ENCODE results near the gene NBPF15. TPM values are rescaled to one million over a fixed set of nuclear protein-coding genes. Genes with fewer than 3 reads are reported as not detected.
"Not testable (repeated sequence)": the region's sequence is repeated elsewhere in the genome, so short reads cannot be mapped to it uniquely, and the experiment has no call there.

The NBPF15 gene, protein sequence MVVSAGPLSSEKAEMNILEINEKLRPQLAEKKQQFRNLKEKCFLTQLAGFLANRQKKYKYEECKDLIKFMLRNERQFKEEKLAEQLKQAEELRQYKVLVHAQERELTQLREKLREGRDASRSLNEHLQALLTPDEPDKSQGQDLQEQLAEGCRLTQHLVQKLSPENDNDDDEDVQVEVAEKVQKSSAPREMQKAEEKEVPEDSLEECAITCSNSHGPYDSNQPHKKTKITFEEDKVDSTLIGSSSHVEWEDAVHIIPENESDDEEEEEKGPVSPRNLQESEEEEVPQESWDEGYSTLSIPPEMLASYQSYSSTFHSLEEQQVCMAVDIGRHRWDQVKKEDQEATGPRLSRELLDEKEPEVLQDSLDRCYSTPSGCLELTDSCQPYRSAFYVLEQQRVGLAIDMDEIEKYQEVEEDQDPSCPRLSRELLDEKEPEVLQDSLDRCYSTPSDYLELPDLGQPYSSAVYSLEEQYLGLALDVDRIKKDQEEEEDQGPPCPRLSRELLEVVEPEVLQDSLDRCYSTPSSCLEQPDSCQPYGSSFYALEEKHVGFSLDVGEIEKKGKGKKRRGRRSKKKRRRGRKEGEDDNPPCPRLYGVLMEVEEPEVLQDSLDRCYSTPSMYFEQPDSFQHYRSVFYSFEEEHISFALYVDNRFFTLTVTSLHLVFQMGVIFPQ
- total RNA-seq: 10 to 100 TPM; 17.7 to 17.8 TPM

DNA sequence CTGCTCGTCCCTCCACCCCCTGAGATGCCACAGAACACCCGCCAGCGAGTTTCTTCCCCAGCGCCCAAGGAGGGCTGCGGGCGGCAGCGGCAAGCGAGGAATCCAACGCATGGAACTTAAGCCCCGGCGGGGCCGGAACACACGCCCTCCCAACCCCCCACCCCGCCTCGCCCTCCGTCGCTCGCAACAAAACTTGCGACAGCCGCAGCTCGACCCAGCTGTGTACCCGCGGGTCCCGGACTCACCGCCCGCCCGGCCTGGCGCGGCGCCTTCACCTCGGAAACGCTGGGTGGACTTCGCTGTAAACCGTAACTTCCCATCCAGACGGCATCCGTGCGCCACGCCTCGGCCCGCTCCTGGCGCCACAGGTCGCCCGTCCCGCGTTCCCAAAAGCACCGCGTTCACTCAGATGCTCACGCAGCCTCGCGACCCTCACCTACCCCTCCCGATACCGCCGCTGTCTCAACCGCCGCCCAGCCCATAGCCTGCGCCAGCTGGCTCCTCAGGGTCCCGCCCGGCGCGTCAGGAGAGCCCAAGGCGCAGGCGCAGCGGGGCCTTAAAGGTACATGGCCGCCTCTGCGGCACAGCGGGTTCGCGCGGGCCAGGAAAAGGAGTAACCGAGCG, at the start of gene NBPF15:
NBPF15 (minus strand) TSS at position 534 of the 624 bp plus-strand sequence. CDS start 21,666 bp downstream, outside the sequence.
- H3K4me1 Mint-ChIP-seq, H3K36me3 Mint-ChIP-seq, H3K27me3 Mint-ChIP-seq, H3K9me3 Mint-ChIP-seq: not testable (repeated sequence)
- Mint-ChIP-seq H3K4me3 (peak within 1 kb of the TSS; percentile 89), H3K27ac (peak within 1 kb of the TSS; percentile 81)
- peak; percentile 69 for DNase-seq

DNA sequence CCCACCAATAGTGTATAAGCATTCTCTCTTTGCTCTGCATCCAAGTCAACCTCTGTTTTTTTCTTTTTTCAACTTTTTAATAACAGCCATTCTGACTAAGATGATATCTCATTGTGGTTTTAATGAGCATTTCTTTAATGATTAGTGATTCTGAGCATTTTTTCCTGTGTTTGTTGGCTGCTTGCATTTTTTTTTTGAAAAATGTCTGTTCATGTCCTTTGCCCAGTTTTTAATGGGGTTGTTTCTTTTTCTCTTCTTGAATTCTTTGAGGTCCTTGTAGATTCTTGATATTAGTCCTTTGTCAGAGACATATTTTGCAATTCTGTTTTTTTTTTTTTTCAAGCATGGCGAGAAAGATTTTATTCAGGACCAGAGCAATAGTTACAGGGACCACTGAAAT, 35.0 kb upstream of the NBPF15 start:
- H3K4me1 Mint-ChIP-seq, H3K36me3 Mint-ChIP-seq, H3K9me3 Mint-ChIP-seq, H3K4me3 Mint-ChIP-seq, H3K27me3 Mint-ChIP-seq, DNase-seq, H3K27ac Mint-ChIP-seq: not testable (repeated sequence)

DNA sequence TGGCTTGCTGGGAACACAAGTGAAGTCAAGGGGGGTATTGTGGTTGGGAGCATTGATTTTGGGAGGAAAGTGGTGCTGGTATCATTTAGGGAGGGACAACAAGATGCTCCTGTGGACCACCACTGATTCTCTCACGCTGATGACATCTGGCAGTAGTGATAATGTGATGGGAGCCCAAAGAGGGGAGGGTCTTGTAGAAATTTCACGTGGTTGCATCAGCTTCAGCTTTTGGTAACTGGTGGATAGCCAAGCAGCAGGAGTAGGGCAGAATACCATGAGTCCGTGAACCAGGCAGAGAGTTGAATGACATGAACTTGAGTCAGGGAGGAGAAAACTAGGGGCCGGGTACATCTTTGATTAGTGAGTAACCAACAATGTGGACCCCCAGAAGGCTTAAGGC, 32.7 kb upstream of the NBPF15 start:
- DNase-seq, H3K36me3 Mint-ChIP-seq, H3K27ac Mint-ChIP-seq, H3K4me1 Mint-ChIP-seq, H3K9me3 Mint-ChIP-seq, H3K4me3 Mint-ChIP-seq, H3K27me3 Mint-ChIP-seq: not testable (repeated sequence)

DNA sequence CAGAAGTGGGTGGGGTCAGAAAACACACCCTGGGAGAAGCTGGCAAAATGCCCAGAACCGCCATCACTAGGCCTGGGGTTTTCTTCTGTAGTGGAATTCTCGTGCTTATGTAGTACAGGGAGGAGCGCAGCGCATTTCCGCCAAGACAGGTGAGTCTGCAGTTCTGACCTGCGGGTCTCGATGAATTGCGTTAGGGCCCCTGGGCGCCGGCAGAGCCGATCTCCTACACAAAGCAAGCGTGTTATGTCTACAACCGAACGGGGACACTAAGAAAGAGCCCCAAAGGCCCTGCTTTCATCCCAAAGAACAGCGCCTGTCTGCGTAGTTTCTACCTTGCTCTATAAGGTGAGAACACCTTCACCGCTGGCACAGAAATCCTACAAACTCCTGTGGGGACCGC, 28.9 kb upstream of the NBPF15 start:
- DNase-seq: peak; percentile 2
- H3K4me1 Mint-ChIP-seq, H3K27ac Mint-ChIP-seq, H3K9me3 Mint-ChIP-seq, H3K36me3 Mint-ChIP-seq, H3K27me3 Mint-ChIP-seq: not testable (repeated sequence)
- peak overlapping the region; percentile 62 for H3K4me3 Mint-ChIP-seq

DNA sequence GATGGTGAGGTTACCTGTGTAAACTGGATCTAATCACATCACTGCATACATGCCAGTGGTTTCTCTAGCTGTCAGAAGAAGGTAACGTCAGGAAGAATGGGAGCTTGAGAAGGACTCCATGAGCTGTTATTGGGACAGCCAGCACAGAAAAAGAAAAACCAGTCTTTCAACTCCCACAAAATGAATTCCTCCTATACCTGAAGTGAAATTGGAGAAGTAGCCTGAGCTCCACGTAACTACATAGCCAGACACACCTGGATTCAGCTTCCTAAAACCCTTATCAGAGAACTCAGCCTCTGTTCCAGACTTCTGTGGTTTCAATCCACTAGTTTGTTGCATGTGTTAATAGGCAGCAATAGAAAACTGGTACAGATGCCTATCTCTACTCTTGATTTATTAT, 25.5 kb upstream of the NBPF15 start:
- H3K9me3 Mint-ChIP-seq, H3K4me3 Mint-ChIP-seq, H3K27me3 Mint-ChIP-seq, H3K4me1 Mint-ChIP-seq, H3K27ac Mint-ChIP-seq, H3K36me3 Mint-ChIP-seq, DNase-seq: not testable (repeated sequence)

DNA sequence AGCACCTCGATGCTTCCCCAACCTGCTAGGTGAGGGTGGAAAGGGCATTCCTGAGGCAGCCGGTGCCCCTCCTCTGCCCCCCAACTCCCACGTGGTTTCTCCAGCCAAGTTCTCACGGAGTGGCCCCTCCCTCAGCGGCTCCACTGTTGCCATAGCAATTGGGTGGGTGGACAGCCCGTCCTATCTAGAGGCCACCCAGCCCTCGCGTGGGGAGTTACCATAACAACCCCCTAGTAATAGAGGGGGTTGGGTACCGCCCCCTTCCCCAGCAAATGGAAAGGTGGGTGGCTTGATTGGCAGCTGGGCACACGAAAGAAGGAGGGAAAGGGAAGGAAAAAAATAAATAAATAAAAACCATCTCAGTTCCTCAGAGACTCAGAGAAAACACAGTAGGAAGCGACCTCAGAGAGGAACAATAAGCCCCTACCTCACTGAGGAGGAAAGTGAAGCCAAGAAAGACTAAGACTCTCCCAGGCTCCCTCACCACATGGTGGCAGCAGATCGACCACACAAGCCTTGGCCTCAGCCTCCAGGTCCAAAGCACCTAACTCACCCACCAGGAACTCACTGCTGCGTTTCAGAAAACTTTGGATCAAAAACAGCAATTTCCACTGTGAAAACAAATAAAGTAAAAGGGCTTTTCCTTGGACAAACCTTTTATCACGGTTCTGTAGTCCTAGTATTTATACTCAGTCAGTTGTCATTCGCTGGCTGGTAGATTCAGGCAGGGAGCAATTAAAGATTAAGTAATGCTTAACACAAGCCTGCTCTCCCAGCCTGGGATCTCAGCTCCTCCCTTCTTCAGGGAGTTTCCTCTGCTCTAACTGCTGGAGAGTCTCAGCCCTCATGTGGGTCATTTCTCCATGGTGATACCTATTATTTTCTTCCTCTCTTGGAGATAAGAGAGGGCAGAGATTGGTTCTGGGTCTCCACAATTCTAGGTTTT, 23.9 kb upstream of the NBPF15 start:
- not testable (repeated sequence) for H3K27me3 Mint-ChIP-seq, H3K27ac Mint-ChIP-seq, H3K4me3 Mint-ChIP-seq, DNase-seq, H3K36me3 Mint-ChIP-seq, H3K9me3 Mint-ChIP-seq, H3K4me1 Mint-ChIP-seq

DNA sequence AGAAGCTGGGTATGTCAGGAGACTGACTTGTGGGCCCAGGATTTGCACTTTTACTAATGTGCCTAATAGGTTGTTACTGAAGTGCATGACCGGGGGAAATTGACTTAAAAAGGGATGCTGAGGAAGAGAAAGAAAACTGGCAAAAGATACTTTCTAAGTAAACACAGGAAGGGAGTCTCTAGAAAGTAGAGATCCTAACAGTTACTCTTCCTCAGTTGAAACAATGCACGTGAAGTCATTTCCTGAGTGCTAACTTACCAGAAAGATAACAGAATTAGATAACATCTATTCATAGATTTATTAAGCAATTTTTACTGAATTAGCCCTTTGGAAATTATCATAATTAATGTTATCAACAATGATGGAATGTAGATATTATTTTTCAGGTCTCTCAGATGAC, 12.4 kb upstream of the NBPF15 start:
- not testable (repeated sequence) for H3K4me1 Mint-ChIP-seq, DNase-seq, H3K27me3 Mint-ChIP-seq, H3K27ac Mint-ChIP-seq, H3K9me3 Mint-ChIP-seq, H3K36me3 Mint-ChIP-seq, H3K4me3 Mint-ChIP-seq

DNA sequence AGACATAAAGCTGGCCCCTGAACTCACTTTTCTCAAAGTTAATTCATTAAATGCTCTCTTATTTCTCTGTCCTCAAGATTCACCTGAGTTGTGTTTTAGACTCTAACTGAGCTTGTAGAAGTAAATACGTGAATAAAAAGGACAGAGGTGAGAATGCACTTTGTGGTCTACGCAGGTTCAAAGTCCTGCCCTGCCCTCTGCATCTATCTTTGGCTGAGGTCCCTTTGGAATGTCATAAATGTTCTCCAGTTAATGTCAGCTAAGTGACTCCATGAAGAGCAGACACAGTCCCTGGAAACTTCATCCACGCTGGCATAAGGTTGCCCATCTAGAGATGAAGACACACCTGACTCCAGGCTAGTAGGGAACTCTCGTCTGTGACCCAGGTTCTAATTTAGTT, 10.0 kb upstream of the NBPF15 start:
- not testable (repeated sequence) for H3K4me3 Mint-ChIP-seq, H3K27me3 Mint-ChIP-seq, H3K9me3 Mint-ChIP-seq, H3K4me1 Mint-ChIP-seq, DNase-seq, H3K27ac Mint-ChIP-seq, H3K36me3 Mint-ChIP-seq

DNA sequence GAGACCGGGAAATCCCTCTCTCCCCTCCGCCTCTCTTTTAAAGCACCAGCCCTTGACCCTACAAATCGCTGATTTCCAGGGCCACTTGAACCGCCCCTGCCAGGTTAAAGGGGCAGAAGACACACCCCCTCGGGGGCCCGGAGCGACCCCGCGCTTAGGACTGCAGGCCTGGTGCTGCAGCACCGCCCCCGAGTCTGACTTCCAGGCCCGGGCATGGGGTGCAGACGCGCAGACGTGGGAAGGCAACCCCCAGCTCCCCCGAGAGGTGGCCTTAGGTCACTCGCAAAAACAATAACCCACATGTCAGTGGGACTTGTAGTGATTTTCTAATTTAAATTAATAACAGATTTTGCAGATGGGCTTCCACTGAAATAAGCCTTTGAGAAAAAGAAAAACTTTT, 309 bp upstream of the NBPF15 start:
- not testable (repeated sequence) for H3K4me1 Mint-ChIP-seq, DNase-seq, H3K27me3 Mint-ChIP-seq, H3K4me3 Mint-ChIP-seq, H3K36me3 Mint-ChIP-seq, H3K27ac Mint-ChIP-seq, H3K9me3 Mint-ChIP-seq

DNA sequence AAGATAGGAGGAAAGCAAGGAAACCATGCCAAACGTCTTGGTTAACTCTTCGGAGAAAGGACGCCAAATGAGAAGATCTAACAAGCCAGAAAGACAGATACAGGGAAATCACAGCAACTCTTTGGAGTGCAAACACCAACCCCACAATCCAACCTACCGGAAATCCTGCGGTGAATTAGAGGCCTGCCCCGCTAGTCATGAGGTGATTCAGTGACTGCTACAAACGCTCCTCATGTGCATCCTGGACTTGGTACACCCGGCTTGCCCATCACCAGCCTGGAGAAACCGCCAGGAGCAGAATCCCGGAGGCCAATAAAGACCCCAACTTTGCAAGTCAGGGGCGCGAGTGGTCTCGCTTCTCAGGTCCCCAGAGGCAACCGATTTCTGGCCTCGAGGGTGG, 783 bp downstream of the NBPF15 start:
- H3K27ac Mint-ChIP-seq, H3K9me3 Mint-ChIP-seq, H3K4me1 Mint-ChIP-seq, H3K27me3 Mint-ChIP-seq, H3K36me3 Mint-ChIP-seq: not testable (repeated sequence)
- H3K4me3 Mint-ChIP-seq: peak overlapping the region; percentile 89
- DNase-seq: peak; percentile 7

DNA sequence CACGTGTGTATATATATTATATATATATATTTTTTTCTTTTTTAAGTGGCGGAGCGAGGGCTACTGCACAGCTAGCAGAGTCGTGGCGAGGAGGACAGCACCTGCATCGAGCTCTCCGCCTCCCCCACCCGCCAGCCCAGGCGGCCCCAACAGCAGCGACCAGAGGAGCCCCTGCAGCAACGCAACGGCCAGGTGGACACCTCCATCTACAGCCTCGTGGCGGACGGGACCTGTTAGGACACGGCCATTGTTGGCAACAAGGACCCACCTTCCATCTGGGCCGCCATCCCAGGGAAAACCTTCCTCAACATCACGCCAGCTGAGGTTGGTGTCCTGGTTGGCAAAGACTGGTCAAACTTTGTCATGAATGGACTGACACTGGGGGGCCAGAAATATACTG, 19.1 kb downstream of the NBPF15 start:
- DNase-seq, H3K27ac Mint-ChIP-seq, H3K27me3 Mint-ChIP-seq, H3K4me3 Mint-ChIP-seq, H3K9me3 Mint-ChIP-seq, H3K36me3 Mint-ChIP-seq, H3K4me1 Mint-ChIP-seq: not testable (repeated sequence)

DNA sequence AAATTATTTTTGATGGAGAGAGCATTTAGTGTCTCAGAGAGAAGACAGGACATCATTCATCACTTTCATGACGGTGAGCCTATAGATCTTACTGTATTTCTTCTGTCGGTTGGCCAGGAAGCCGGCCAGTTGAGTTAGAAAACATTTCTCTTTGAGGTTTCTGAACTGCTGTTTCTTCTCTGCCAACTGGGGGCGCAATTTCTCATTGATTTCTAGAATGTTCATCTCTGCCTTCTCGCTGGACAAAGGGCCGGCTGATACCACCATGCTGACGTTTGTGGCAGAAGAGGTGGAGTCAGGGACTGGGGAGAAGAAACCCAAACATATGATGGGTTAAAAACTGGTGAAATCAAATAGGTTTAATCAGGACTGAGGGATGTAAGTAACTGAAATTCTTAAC, 21.7 kb downstream of the NBPF15 start:
- not testable (repeated sequence) for H3K4me3 Mint-ChIP-seq, H3K27ac Mint-ChIP-seq, DNase-seq, H3K36me3 Mint-ChIP-seq, H3K27me3 Mint-ChIP-seq, H3K4me1 Mint-ChIP-seq, H3K9me3 Mint-ChIP-seq

DNA sequence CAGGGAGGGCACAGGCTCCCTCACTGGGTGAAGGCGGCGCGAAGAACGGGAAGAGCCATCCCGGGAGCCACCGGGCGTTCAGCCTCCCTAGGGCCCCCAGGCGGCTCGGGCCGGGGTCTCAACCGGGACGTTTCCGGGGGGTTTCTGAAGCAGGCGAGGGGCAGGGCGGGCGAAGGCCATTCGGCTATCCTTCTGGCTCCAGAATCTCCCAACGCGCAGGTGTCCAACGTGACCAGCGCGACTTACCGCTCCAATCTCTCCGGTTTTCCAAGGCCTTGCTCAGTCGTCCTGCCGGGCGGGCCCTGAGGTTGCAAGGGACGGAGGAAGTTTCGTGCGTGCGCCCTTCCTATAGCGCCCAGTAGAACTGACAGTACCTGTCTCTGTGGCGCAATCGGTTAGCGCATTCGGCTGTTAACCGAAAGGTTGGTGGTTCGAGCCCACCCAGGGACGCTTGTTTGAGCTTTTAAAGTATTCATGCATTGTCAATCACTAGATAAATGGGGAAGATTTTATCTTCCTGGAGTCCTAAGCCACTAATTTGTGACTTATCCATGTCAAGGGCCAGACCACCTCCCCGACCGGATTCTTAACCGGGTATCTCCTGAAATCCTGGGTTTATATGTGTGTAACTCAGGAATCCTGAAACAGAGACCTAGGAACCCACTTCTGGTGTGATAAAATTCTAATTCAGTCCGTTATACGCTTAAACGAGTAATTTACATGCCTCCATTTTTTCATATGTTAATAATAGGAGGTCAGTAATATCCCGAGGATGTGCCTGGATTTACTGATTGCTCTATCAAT, 42.4 kb downstream of the NBPF15 start:
- Mint-ChIP-seq H3K4me3 (peak overlapping the region; percentile 81), H3K27ac (peak overlapping the region; percentile 86)
- peak; percentile 47 for DNase-seq
- H3K36me3 Mint-ChIP-seq, H3K9me3 Mint-ChIP-seq, H3K4me1 Mint-ChIP-seq, H3K27me3 Mint-ChIP-seq: not testable (repeated sequence)

DNA sequence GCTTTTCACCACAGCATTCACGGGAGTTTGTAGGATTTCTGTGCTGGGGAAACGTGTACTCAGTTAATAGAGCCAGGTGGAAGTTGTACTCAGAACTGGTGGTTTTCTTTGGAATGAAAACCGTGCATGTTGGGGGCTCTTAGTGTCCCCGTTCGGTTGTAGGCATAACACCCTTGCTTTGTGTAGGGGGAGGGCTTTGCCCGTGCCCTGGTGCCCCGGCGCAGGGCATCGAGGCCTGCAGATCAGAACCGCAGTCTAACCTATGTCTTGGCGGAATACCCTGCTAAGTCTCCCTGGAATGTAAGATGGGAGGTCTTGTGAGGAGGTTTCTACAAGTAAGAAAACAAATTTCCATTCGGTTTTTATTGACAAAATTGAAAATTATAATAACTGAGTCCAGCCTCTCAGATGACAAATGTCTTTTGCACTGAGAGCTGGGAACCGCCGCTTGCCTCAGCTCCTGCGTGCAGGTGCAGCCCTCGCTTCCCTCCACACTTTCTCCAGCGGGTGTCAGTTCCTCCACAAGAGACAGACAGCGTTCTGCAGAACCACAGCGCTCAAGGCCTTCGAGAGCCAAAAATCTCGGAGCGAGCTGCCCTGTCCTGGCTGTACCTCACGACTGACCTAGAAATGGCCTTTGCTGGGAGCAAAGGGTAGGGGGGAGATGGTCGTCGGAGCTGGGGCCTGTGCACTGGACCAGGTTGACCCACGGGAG, 47.9 kb downstream of the NBPF15 start:
- H3K27ac Mint-ChIP-seq: peak overlapping the region; percentile 95
- peak overlapping the region; percentile 86 for H3K4me3 Mint-ChIP-seq
- peaks cover 13% of the 10 kb centered on the region for H3K27me3 Mint-ChIP-seq
- H3K4me1 Mint-ChIP-seq, DNase-seq, H3K9me3 Mint-ChIP-seq, H3K36me3 Mint-ChIP-seq: not testable (repeated sequence)
